ENCODE data around the gene BCAR1. TPM values are rescaled to one million over a fixed set of nuclear protein-coding genes. Genes with fewer than 3 reads are reported as not detected.

BCAR1 gene
- total RNA-seq, 1 experiment from 2014 or later = 95.6 TPM

GRCh38 chr16:75294773-75295459 is 43.5 kb upstream of the BCAR1 start:
- Mint-ChIP-seq H3K4me3 (no peak overlapping the region), H3K4me1 (no peaks in the 10 kb centered on the region), H3K36me3 (peaks cover 48% of the 10 kb centered on the region), H3K9me3 (no peaks in the 10 kb centered on the region), H3K27me3 (ENCODE audit: low read depth) (no peaks in the 10 kb centered on the region), H3K27ac (no peak overlapping the region)
- POLR2A ChIA-PET = no interaction called here
- CTCF ChIA-PET = interaction anchor here (1.6 to 1.7 kb wide), 2 partner anchors 61 to 91 kb away, joined by 4 to 5 read pairs; no protein-coding TSS in a partner anchor
- DNase-seq (ENCODE audit: low spot score) = no peak
- TF ChIP-seq CREB1 (CRISPR knock-in tag; IDR thresholded peaks at IDR 0.05) (no peak), CBFB (CRISPR knock-in tag; IDR thresholded peaks at IDR 0.05; ENCODE audit: low read depth) (no peak), NFE2L1 (CRISPR knock-in tag; IDR thresholded peaks at IDR 0.05) (no peak), IRF2 (CRISPR knock-in tag; IDR thresholded peaks at IDR 0.05; ENCODE audit: borderline replicate concordance, low read depth) (no peak), E2F4 (CRISPR knock-in tag; IDR thresholded peaks at IDR 0.05; ENCODE audit: borderline replicate concordance, low read depth) (no peak), JAZF1 (CRISPR knock-in tag; IDR thresholded peaks at IDR 0.05) (no peak), EMX1 (CRISPR knock-in tag; IDR thresholded peaks at IDR 0.05) (no peak), ATF2 (CRISPR knock-in tag; IDR thresholded peaks at IDR 0.05; ENCODE audit: borderline replicate concordance, low read depth) (no peak), ARID4B (CRISPR knock-in tag; IDR thresholded peaks at IDR 0.05; ENCODE audit: borderline replicate concordance) (no peak), GRHL2 (CRISPR knock-in tag; IDR thresholded peaks at IDR 0.05; ENCODE audit: insufficient replicate concordance, severe bottlenecking) (no peak), SMAD4 (CRISPR knock-in tag; IDR thresholded peaks at IDR 0.05) (no peak), GTF2I (CRISPR knock-in tag; conservative IDR thresholded peaks at IDR 0.05) (no peak), TP53 (CRISPR knock-in tag; IDR thresholded peaks at IDR 0.05) (no peak), ZBTB21 (CRISPR knock-in tag; IDR thresholded peaks at IDR 0.05; ENCODE audit: borderline replicate concordance) (no peak), FOXK1 (CRISPR knock-in tag; IDR thresholded peaks at IDR 0.05) (no peak), STAT6 (CRISPR knock-in tag; conservative IDR thresholded peaks at IDR 0.05; ENCODE audit: low read depth) (no peak), FOXP4 (CRISPR knock-in tag; IDR thresholded peaks at IDR 0.05) (no peak), KAT7 (CRISPR knock-in tag; IDR thresholded peaks at IDR 0.05; ENCODE audit: borderline replicate concordance) (no peak)
- no peak for ATAC-seq

Data from WTC11 (cell line).